Measurements from ENCODE around the gene NIFK. TPM values are rescaled to one million over a fixed set of nuclear protein-coding genes. Genes with fewer than 3 reads are reported as not detected.
"Not testable (repeated sequence)": the region's sequence is repeated elsewhere in the genome, so short reads cannot be mapped to it uniquely, and the experiment has no call there.

The NIFK gene
- total RNA-seq, 1 donor from 2014 or later: 60.8 TPM

DNA sequence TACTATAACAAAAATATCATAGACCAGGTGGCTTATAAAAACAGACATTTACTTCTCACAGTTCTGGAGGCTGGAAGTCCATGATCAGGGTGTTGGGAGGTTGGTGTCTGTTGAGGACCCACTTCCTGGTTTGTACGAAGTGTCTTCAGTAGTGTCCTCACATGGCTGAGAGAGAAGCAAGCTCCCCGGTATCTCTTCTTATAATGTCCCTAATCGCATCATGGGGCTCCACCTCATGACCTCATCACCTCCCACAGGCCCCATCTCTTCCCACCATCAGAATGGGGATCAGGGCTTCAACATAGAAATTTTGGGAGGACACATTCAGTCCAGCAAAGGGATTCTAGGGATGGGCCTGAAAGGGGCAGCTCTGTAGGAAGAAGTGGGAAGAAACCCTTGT, 4.8 kb upstream of the NIFK start:
- Histone ChIP-seq H3K27me3 (ENCODE audit: control insufficient read depth, insufficient read depth, low read length) (no peaks in the 10 kb centered on the region), H3K4me3 (ENCODE audit: low read depth, low read length) (no peak overlapping the region), H3K36me3 (ENCODE audit: control insufficient read depth, insufficient read depth, low read length) (no peaks in the 10 kb centered on the region)
- no peak for DNase-seq (ENCODE audit: low read depth)
- TF ChIP-seq, protein P1, sequence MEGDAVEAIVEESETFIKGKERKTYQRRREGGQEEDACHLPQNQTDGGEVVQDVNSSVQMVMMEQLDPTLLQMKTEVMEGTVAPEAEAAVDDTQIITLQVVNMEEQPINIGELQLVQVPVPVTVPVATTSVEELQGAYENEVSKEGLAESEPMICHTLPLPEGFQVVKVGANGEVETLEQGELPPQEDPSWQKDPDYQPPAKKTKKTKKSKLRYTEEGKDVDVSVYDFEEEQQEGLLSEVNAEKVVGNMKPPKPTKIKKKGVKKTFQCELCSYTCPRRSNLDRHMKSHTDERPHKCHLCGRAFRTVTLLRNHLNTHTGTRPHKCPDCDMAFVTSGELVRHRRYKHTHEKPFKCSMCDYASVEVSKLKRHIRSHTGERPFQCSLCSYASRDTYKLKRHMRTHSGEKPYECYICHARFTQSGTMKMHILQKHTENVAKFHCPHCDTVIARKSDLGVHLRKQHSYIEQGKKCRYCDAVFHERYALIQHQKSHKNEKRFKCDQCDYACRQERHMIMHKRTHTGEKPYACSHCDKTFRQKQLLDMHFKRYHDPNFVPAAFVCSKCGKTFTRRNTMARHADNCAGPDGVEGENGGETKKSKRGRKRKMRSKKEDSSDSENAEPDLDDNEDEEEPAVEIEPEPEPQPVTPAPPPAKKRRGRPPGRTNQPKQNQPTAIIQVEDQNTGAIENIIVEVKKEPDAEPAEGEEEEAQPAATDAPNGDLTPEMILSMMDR (IDR thresholded peaks at IDR 0.05; ENCODE audit: insufficient read depth, low read length, poor library complexity, severe bottlenecking): no peak

DNA sequence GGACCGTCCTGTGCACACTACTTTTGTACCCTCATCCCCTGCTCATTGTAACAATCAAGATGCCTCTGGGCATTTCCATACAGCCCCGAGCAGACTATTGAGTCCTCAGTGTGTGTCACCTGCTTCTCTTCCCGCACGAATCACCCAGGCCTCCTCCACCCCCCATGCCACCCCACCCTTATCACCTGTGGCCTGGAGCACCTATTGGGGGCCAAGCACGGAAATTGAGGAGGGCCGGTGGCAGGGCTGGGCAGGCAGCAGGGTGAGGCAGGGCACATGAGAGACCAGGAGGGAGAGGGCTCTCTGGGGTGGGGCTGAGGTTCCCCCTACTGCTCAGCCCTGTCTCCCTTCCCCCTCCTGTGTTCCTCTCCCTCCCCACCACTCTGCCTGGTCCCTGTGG, 4.3 kb upstream of the NIFK start:
- H3K36me3 ChIP-seq (ENCODE audit: control insufficient read depth, insufficient read depth, low read length): no peaks in the 10 kb centered on the region
- DNase-seq (ENCODE audit: low read depth): no peak
- TF ChIP-seq, protein P1 (IDR thresholded peaks at IDR 0.05; ENCODE audit: insufficient read depth, low read length, poor library complexity, severe bottlenecking): no peak

DNA sequence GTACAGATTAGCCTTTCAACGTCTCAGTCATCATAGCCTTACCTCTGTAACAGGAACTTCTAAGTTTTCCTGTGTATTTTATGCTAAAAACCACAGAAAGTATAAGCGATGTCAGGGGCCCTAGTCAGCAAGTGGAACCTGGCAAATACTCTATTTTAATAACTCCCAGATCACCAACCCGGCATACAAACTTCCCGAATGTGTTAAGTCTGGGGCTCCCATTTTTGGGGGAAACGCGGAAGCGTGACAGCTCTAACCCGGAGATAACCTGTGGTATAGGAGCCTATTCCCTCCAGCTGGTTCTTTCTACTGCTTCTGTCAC, 574 bp downstream of the NIFK start:
- H3K36me3 ChIP-seq (ENCODE audit: control insufficient read depth, insufficient read depth, low read length): peaks cover 1% of the 10 kb centered on the region
- no peaks in the 10 kb centered on the region for H3K27me3 ChIP-seq (ENCODE audit: control insufficient read depth, insufficient read depth, low read length)
- peak overlapping the region; percentile 100 for H3K4me3 ChIP-seq (ENCODE audit: low read depth, low read length)
- no peak for DNase-seq (ENCODE audit: low read depth)
- TF ChIP-seq, protein P1 (IDR thresholded peaks at IDR 0.05; ENCODE audit: insufficient read depth, low read length, poor library complexity, severe bottlenecking): no peak

More for the DNA sequence above, 4.3 kb upstream of the NIFK start:
- H3K4me3 ChIP-seq (ENCODE audit: low read depth, low read length): no peak overlapping the region
- H3K27me3 ChIP-seq (ENCODE audit: control insufficient read depth, insufficient read depth, low read length): no peaks in the 10 kb centered on the region

DNA sequence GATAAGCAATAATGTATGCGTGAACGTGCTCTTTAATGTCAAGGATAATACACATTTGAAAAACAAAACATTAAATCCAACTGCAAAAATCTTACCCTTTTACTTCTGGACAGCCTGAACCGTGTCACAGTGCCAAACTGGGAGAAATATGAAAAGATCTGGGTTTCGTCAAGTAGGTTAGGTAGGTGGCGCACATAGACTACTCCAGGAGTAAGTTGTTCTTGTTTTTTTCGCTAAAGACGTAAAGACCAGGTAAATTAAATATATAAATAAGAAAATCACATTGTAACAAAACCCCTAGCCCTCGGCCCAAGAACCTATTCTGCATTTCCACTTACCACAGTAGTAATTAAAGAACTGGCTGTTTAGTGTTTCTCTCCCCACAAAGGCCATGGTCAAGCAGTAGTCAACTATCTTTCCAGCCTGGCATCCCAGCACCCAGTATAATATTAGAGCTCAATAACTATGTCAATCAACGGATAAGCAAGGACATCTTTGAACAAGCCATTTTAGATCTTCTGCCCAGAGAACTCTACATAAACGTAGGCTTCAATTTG, 1.1 kb downstream of the NIFK start:
- DNase-seq (ENCODE audit: low read depth): no peak

DNA sequence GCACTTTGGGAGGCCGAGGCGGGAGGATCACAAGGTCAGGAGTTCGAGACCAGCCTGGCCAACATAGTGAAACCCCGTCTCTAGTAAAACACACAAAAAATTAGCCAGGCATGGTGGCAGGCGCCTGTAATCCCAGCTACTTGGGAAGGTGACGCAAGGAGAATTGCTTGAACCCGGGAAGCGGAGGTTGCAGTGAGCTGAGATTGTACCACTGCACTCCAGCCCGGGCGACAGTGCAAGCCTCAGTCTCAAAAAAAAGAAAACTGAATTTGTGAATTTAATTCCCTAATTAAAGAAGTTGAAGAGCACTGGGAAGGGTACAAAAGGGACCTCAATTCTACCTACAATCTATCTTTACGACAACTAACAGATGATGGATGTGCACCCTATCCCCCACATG, 2.1 kb downstream of the NIFK start:
- not testable (repeated sequence) for DNase-seq (ENCODE audit: low read depth); H3K4me3 ChIP-seq (ENCODE audit: low read depth, low read length); H3K36me3 ChIP-seq (ENCODE audit: control insufficient read depth, insufficient read depth, low read length); H3K27me3 ChIP-seq (ENCODE audit: control insufficient read depth, insufficient read depth, low read length)

More for the DNA sequence above, 1.1 kb downstream of the NIFK start:
- Histone ChIP-seq H3K27me3 (ENCODE audit: control insufficient read depth, insufficient read depth, low read length) (no peaks in the 10 kb centered on the region), H3K36me3 (ENCODE audit: control insufficient read depth, insufficient read depth, low read length) (peaks cover 1% of the 10 kb centered on the region), H3K4me3 (ENCODE audit: low read depth, low read length) (peak overlapping the region; percentile 100)
- TF ChIP-seq, protein P1 (IDR thresholded peaks at IDR 0.05; ENCODE audit: insufficient read depth, low read length, poor library complexity, severe bottlenecking): peak; percentile 25

DNA sequence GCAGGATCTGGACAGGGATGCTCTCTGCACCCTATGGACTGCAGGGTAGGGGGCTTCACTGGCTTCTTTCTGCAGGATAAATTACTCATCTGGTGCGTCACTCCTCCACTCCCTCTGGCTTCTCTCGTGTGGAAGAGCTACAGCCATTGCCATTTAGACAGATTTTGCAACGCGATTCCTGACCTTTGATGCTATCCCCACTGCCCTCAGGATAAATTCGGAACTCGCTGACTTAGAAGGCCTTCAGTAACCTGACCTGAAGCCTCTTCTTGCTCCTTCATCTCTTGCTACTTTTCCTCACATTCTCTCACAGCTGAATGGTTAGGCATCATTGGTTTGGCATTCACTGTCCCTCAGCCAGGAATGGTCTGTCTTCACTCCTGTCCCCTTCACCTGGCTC, 5.3 kb downstream of the NIFK start:
- H3K36me3 ChIP-seq (ENCODE audit: control insufficient read depth, insufficient read depth, low read length): peaks cover 1% of the 10 kb centered on the region
- DNase-seq (ENCODE audit: low read depth): no peak
- TF ChIP-seq, protein P1 (IDR thresholded peaks at IDR 0.05; ENCODE audit: insufficient read depth, low read length, poor library complexity, severe bottlenecking): no peak
- no peaks in the 10 kb centered on the region for H3K27me3 ChIP-seq (ENCODE audit: control insufficient read depth, insufficient read depth, low read length)
- H3K4me3 ChIP-seq (ENCODE audit: low read depth, low read length): no peak overlapping the region
